Mononuclear cell (primary cell): ENCODE results near the gene PDE2A. TPM values are rescaled to one million over a fixed set of nuclear protein-coding genes. Genes with fewer than 3 reads are reported as not detected.

ENCODE experiments used
- H3K27me3 ChIP-seq: 2 replicates; pipeline ENCODE4 v1.6.0; 2011; ENCODE audit warnings: low read length, control low read depth; ENCODE audit not compliant: insufficient read depth
- H3K4me1 ChIP-seq: 2 replicates; pipeline ENCODE4 v1.5.1; 2011; ENCODE audit warnings: mild to moderate bottlenecking, low read length, control low read depth; ENCODE audit not compliant: insufficient read depth
- H3K4me3 ChIP-seq: 2 replicates; pipeline ENCODE4 v1.5.1; 2011; ENCODE audit warnings: mild to moderate bottlenecking, low read length, moderate library complexity
- H3K9me3 ChIP-seq: 2 replicates; pipeline ENCODE4 v1.5.1; 2011; ENCODE audit warnings: low read depth, mild to moderate bottlenecking, control low read depth, low read length
- total RNA-seq: library from RNA; depleted of rRNA; stranded (reverse); fragments of >200 nt; gene quantifications from one replicate; pipeline ENCODE4 v1.2.3, GENCODE V29; 2012

The PDE2A gene
- 3.7 TPM for total RNA-seq

GRCh38 chr11:72673943-72674828 lies at the start of gene PDE2A:
Gene PDE2A, minus strand, starts transcription at chr11:72674422. Its CDS starts 215 bp downstream, at chr11:72674207.
- Histone ChIP-seq H3K4me3 (no peak within 1 kb of the TSS), H3K4me1 (no peaks in the 10 kb centered on the region), H3K27me3 (peaks cover 72% of the 10 kb centered on the region), H3K9me3 (no peaks in the 10 kb centered on the region)

GRCh38 chr11:72723508-72723907 lies 49.3 kb upstream of the PDE2A start:
- no peaks in the 10 kb centered on the region for H3K9me3 ChIP-seq
- no peaks in the 10 kb centered on the region for H3K27me3 ChIP-seq
- H3K4me1 ChIP-seq: peaks cover 89% of the 10 kb centered on the region
- H3K4me3 ChIP-seq: no peak overlapping the region

- Histone ChIP-seq H3K27me3 (no peaks in the 10 kb centered on the region), H3K4me3 (peak overlapping the region; percentile 56), H3K9me3 (no peaks in the 10 kb centered on the region), H3K4me1 (peaks cover 90% of the 10 kb centered on the region)
These were observed 48.0 kb upstream of the PDE2A start for GRCh38 chr11:72722050-72722748.

- Histone ChIP-seq H3K27me3 (no peaks in the 10 kb centered on the region), H3K4me3 (peak overlapping the region; percentile 56), H3K4me1 (peaks cover 91% of the 10 kb centered on the region), H3K9me3 (no peaks in the 10 kb centered on the region)
These were observed 47.4 kb upstream of the PDE2A start for GRCh38 chr11:72721689-72722049.

GRCh38 chr11:72721276-72721675 lies 47.1 kb upstream of the PDE2A start:
- Histone ChIP-seq H3K4me3 (peak overlapping the region; percentile 56), H3K4me1 (peaks cover 95% of the 10 kb centered on the region), H3K27me3 (no peaks in the 10 kb centered on the region), H3K9me3 (no peaks in the 10 kb centered on the region)

GRCh38 chr11:72720784-72721183 lies 46.6 kb upstream of the PDE2A start:
- no peaks in the 10 kb centered on the region for H3K27me3 ChIP-seq
- H3K9me3 ChIP-seq: no peaks in the 10 kb centered on the region
- H3K4me1 ChIP-seq: peaks cover 95% of the 10 kb centered on the region
- peak overlapping the region; percentile 56 for H3K4me3 ChIP-seq

- Histone ChIP-seq H3K9me3 (no peaks in the 10 kb centered on the region), H3K4me1 (peaks cover 91% of the 10 kb centered on the region), H3K27me3 (no peaks in the 10 kb centered on the region), H3K4me3 (peak overlapping the region; percentile 56)
These were observed 45.8 kb upstream of the PDE2A start for GRCh38 chr11:72720047-72720446.

- peaks cover 87% of the 10 kb centered on the region for H3K4me1 ChIP-seq
- no peaks in the 10 kb centered on the region for H3K27me3 ChIP-seq
- H3K9me3 ChIP-seq: no peaks in the 10 kb centered on the region
- peak overlapping the region; percentile 3 for H3K4me3 ChIP-seq
These were observed 45.3 kb upstream of the PDE2A start for GRCh38 chr11:72719551-72719950.

GRCh38 chr11:72719144-72719543 lies 44.9 kb upstream of the PDE2A start:
- Histone ChIP-seq H3K9me3 (no peaks in the 10 kb centered on the region), H3K4me1 (peaks cover 83% of the 10 kb centered on the region), H3K4me3 (peak overlapping the region; percentile 3), H3K27me3 (no peaks in the 10 kb centered on the region)

GRCh38 chr11:72718101-72718501 lies 43.9 kb upstream of the PDE2A start:
- Histone ChIP-seq H3K4me1 (peaks cover 72% of the 10 kb centered on the region), H3K27me3 (no peaks in the 10 kb centered on the region), H3K4me3 (no peak overlapping the region), H3K9me3 (no peaks in the 10 kb centered on the region)

- Histone ChIP-seq H3K27me3 (no peaks in the 10 kb centered on the region), H3K9me3 (no peaks in the 10 kb centered on the region), H3K4me1 (peaks cover 68% of the 10 kb centered on the region), H3K4me3 (no peak overlapping the region)
These were observed 42.7 kb upstream of the PDE2A start for GRCh38 chr11:72716788-72717435.

- peaks cover 62% of the 10 kb centered on the region for H3K4me1 ChIP-seq
- no peak overlapping the region for H3K4me3 ChIP-seq
- no peaks in the 10 kb centered on the region for H3K27me3 ChIP-seq
These were observed 42.1 kb upstream of the PDE2A start for GRCh38 chr11:72716290-72716689.

GRCh38 chr11:72712841-72713240 lies 38.6 kb upstream of the PDE2A start:
- no peaks in the 10 kb centered on the region for H3K9me3 ChIP-seq
- H3K27me3 ChIP-seq: no peaks in the 10 kb centered on the region
- no peak overlapping the region for H3K4me3 ChIP-seq
- H3K4me1 ChIP-seq: peaks cover 27% of the 10 kb centered on the region

More at GRCh38 chr11:72716290-72716689, 42.1 kb upstream of the PDE2A start:
- H3K9me3 ChIP-seq: no peaks in the 10 kb centered on the region

- no peaks in the 10 kb centered on the region for H3K27me3 ChIP-seq
- peaks cover 22% of the 10 kb centered on the region for H3K4me1 ChIP-seq
- no peaks in the 10 kb centered on the region for H3K9me3 ChIP-seq
- H3K4me3 ChIP-seq: no peak overlapping the region
These were observed 38.0 kb upstream of the PDE2A start for GRCh38 chr11:72712168-72712751.

- Histone ChIP-seq H3K27me3 (no peaks in the 10 kb centered on the region), H3K4me3 (no peak overlapping the region), H3K4me1 (peaks cover 11% of the 10 kb centered on the region), H3K9me3 (no peaks in the 10 kb centered on the region)
These were observed 36.9 kb upstream of the PDE2A start for GRCh38 chr11:72711141-72711540.
